ENCODE results near the gene FABP2. TPM values are rescaled to one million over a fixed set of nuclear protein-coding genes. Genes with fewer than 3 reads are reported as not detected.

Gene FABP2
- total RNA-seq, 1 experiment from 2014 or later, result not detected

DNA sequence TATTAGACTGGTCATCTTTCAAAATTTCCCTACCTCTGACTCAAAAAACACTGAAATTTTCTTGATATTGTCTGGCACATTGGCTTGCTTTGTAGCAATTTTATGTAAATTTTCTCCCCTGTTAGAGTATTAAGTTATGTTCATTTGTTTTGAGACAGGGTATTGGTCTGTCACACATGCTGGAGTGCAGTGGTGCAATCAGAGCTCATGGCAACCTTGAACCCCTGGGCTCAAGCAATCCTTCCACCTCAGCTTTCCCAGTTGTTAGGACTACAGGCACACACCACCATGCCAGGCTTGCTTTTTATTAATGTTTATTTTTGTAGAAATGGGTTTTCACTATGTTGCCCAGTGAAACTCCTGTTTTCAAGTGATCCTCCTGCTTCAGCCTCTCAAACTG, 17.5 kb downstream of the FABP2 start:
- Mint-ChIP-seq H3K4me3 (ENCODE audit: unreplicated experiment) (no peak overlapping the region), H3K27ac (ENCODE audit: low read depth, unreplicated experiment) (no peak overlapping the region), H3K27me3 (ENCODE audit: insufficient read depth, unreplicated experiment) (no peaks in the 10 kb centered on the region), H3K9me3 (ENCODE audit: unreplicated experiment) (no peaks in the 10 kb centered on the region), H3K36me3 (ENCODE audit: insufficient read depth, unreplicated experiment) (peaks cover 7% of the 10 kb centered on the region), H3K4me1 (ENCODE audit: insufficient read depth, unreplicated experiment) (no peaks in the 10 kb centered on the region)
- TF ChIP-seq, protein P1, sequence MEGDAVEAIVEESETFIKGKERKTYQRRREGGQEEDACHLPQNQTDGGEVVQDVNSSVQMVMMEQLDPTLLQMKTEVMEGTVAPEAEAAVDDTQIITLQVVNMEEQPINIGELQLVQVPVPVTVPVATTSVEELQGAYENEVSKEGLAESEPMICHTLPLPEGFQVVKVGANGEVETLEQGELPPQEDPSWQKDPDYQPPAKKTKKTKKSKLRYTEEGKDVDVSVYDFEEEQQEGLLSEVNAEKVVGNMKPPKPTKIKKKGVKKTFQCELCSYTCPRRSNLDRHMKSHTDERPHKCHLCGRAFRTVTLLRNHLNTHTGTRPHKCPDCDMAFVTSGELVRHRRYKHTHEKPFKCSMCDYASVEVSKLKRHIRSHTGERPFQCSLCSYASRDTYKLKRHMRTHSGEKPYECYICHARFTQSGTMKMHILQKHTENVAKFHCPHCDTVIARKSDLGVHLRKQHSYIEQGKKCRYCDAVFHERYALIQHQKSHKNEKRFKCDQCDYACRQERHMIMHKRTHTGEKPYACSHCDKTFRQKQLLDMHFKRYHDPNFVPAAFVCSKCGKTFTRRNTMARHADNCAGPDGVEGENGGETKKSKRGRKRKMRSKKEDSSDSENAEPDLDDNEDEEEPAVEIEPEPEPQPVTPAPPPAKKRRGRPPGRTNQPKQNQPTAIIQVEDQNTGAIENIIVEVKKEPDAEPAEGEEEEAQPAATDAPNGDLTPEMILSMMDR (IDR thresholded peaks at IDR 0.05; ENCODE audit: unreplicated experiment), result no peak
- intact Hi-C loops (cut with micrococcal nuclease), result no loop called here
- DNase-seq (ENCODE audit: unreplicated experiment), result no peak
- CTCF ChIA-PET, result interaction anchor here (0.6 to 0.9 kb wide), 2 partner anchors 10 to 12 kb away, joined by 3 read pairs; no protein-coding TSS in a partner anchor
- POLR2A ChIA-PET, result no interaction called here
- no TSS peak for BruUV-seq (replicated peaks)

DNA sequence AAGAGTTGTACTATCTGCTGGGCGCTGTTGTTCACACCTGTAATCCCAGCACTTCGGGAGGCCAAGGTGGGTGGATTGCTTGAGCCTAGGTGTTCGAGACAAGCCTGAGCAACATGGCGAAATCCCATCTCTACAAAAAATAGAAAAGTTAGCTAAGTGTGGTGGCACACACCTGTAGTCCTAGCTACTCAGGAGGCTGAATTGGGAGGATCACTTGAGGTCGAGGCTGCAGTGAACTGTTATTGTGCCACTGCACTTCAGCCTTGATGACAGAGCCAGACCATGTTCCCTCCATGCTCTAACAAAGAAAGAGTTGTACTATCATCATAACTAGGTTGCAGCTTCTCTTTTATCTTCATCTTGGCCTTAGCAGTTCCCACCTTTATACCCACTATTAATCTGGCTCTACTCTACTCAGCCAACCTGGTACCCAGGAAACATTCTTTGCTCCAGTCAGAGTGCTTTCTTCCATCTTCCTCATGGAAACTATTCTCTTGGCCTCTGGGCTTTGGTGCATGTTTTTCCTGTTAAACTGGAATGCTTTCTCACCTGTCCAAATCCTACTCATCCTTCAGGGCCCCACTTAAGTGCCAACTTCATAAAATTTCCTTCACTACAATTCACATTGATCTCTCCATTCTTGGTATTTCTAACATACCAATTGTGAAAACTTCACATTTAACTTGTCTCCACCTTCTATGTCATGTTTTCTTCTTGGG, 18.2 kb downstream of the FABP2 start:
- intact Hi-C loops (cut with micrococcal nuclease), result no loop called here
- H3K4me1 Mint-ChIP-seq (ENCODE audit: insufficient read depth, unreplicated experiment), result peaks cover 6% of the 10 kb centered on the region
- no peak overlapping the region for H3K4me3 Mint-ChIP-seq (ENCODE audit: unreplicated experiment)
- POLR2A ChIA-PET, result no interaction called here
- H3K27ac Mint-ChIP-seq (ENCODE audit: low read depth, unreplicated experiment), result no peak overlapping the region
- CTCF ChIA-PET, result interaction anchor here (0.6 to 0.9 kb wide), 2 partner anchors 10 to 13 kb away, joined by 3 read pairs; no protein-coding TSS in a partner anchor
- TF ChIP-seq, protein P1 (IDR thresholded peaks at IDR 0.05; ENCODE audit: unreplicated experiment), result no peak
- BruUV-seq (replicated peaks), result no TSS peak
- peaks cover 10% of the 10 kb centered on the region for H3K36me3 Mint-ChIP-seq (ENCODE audit: insufficient read depth, unreplicated experiment)
- H3K9me3 Mint-ChIP-seq (ENCODE audit: unreplicated experiment), result no peaks in the 10 kb centered on the region
- H3K27me3 Mint-ChIP-seq (ENCODE audit: insufficient read depth, unreplicated experiment), result no peaks in the 10 kb centered on the region
- DNase-seq (ENCODE audit: unreplicated experiment), result no peak

DNA sequence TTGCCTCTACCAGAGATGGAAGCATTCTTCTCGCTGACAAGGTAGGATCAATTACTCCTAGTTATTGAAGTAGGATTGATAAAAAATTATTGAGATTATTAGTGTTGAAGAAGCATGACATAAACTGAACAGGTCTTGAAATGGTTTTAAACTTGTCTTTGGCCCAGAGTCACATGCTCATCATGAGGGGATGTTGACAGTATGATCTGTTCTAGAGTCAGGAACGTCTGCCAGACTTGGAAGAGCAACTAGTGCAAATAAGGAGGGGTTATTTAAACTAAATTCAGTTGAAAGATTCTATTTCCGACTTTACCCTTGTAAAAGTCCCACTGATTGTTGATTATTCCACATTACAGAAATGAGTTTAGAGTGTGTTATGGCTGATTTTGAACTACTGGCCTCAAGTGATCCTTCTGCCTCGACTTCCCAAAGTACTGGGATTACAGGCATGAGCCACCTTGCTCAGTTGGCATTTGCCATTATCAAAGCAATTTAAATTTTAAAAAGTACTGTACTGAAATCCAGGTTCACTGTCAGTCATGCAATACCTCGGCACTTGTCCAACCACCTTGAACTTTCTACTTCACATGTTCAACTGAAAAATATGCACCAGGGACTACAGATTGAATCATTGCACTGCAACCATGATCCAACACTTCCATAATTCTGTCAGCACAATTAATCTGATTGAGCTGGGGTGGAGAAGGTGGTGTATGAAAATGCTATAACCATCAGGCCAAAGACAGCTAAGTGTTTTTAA, 19.7 kb downstream of the FABP2 start:
- POLR2A ChIA-PET, result no interaction called here
- Mint-ChIP-seq H3K4me1 (ENCODE audit: insufficient read depth, unreplicated experiment) (peaks cover 12% of the 10 kb centered on the region), H3K4me3 (ENCODE audit: unreplicated experiment) (no peak overlapping the region), H3K27me3 (ENCODE audit: insufficient read depth, unreplicated experiment) (no peaks in the 10 kb centered on the region), H3K9me3 (ENCODE audit: unreplicated experiment) (no peaks in the 10 kb centered on the region), H3K36me3 (ENCODE audit: insufficient read depth, unreplicated experiment) (peaks cover 16% of the 10 kb centered on the region), H3K27ac (ENCODE audit: low read depth, unreplicated experiment) (no peak overlapping the region)
- BruUV-seq (replicated peaks), result no TSS peak
- DNase-seq (ENCODE audit: unreplicated experiment), result no peak
- TF ChIP-seq, protein P1 (IDR thresholded peaks at IDR 0.05; ENCODE audit: unreplicated experiment), result no peak
- intact Hi-C loops (cut with micrococcal nuclease), result no loop called here
- CTCF ChIA-PET, result no interaction called here
